Panc1 (cell line): ENCODE measurements around the gene PHF14. TPM values are rescaled to one million over a fixed set of nuclear protein-coding genes. Genes with fewer than 3 reads are reported as not detected.

Experiments used
- ATAC-seq: fragments of 200-7000 bp; cut with Tn5 transposase; 2 replicates; pipeline ENCODE4 v1.9.1; 2020; ENCODE audit warnings: mild to moderate bottlenecking, moderate library complexity
- BruUV-seq: library from RNA; stranded (reverse); fragments of 400-500 nt; replicated peaks from 2 replicates; lab custom pipeline; 2021; lab: Mats Ljungman, UMichigan
- CTCF ChIA-PET: fragments of 300-600 bp; sonication (Branson Sonifier 250); formaldehyde crosslinking; loops from one replicate; lab custom pipeline; 2022; ENCODE audit warnings: antibody characterized with exemption; lab: Charles Lee
- POLR2A ChIA-PET: fragments of 300-600 bp; sonication (Branson Sonifier 250); formaldehyde crosslinking; loops from one replicate; lab custom pipeline; 2022; ENCODE audit warnings: antibody characterized with exemption; lab: Charles Lee
- DNase-seq: peaks from one replicate; pipeline ENCODE4 v3.0.0-alpha.2; 2010; ENCODE audit warnings: low read depth, low spot score
- H3K27ac ChIP-seq: 2 replicates; pipeline ENCODE4 v1.5.1; 2011; ENCODE audit warnings: mild to moderate bottlenecking, low read length, inconsistent platforms
- H3K27me3 ChIP-seq: fragments of 200-500 bp; sonication (Bioruptor generic); 2 replicates; pipeline ENCODE4 v1.6.0; 2014; ENCODE audit warnings: low read length, inconsistent platforms; ENCODE audit not compliant: control insufficient read depth, insufficient read depth
- H3K36me3 ChIP-seq: fragments of 200-500 bp; sonication (Bioruptor generic); 2 replicates; pipeline ENCODE4 v1.5.1; 2014; ENCODE audit warnings: inconsistent platforms, mild to moderate bottlenecking, low read length, moderate library complexity; ENCODE audit not compliant: control insufficient read depth, insufficient read depth
- H3K4me1 ChIP-seq: 2 replicates; pipeline ENCODE4 v1.5.1; 2011; ENCODE audit warnings: inconsistent platforms, mild to moderate bottlenecking, low read length, moderate library complexity; ENCODE audit not compliant: control insufficient read depth, insufficient read depth
- H3K4me3 ChIP-seq, 2 experiments: 2 replicates each; pipeline ENCODE4 v1.5.1; 2011 to 2012; ENCODE audit warnings: low read depth in 2 of 2, low read length in 2 of 2, mild to moderate bottlenecking in 2 of 2, inconsistent platforms in 1 of 2, moderate library complexity in 1 of 2
- H3K9me3 ChIP-seq: fragments of 200-500 bp; sonication (Bioruptor generic); 2 replicates; pipeline ENCODE4 v1.5.1; 2014; ENCODE audit warnings: low read depth, mild to moderate bottlenecking, inconsistent platforms, low read length, moderate library complexity; ENCODE audit not compliant: control insufficient read depth, insufficient read depth
- CTCF ChIP-seq: fragments of 450-650 bp; IDR thresholded peaks from 2 replicates; pipeline ENCODE4 v1.5.1; 2017; ENCODE audit warnings: mild to moderate bottlenecking
- POLR2AphosphoS5 ChIP-seq: IDR thresholded peaks from 2 replicates; pipeline ENCODE4 v1.6.1; 2012; ENCODE audit warnings: mild to moderate bottlenecking, low read depth, low read length, moderate library complexity
- REST ChIP-seq, 2 experiments: IDR thresholded peaks; 2 replicates each; pipeline ENCODE4 v1.6.1; 2011 to 2012; ENCODE audit warnings: low read depth in 2 of 2, control low read depth in 1 of 2, low read length in 1 of 2, mild to moderate bottlenecking in 1 of 2, moderate library complexity in 1 of 2; ENCODE audit not compliant: insufficient read depth in 1 of 2
- SIN3A ChIP-seq: IDR thresholded peaks from 2 replicates; pipeline ENCODE4 v1.6.1; 2012; ENCODE audit warnings: low read depth, mild to moderate bottlenecking, low read length, moderate library complexity, borderline replicate concordance; ENCODE audit not compliant: insufficient read depth
- TCF7L2 ChIP-seq: IDR thresholded peaks from 2 replicates; pipeline ENCODE4 v1.6.1; 2011; ENCODE audit warnings: mild to moderate bottlenecking, low read depth, low read length, inconsistent platforms
- in situ Hi-C: cut with HindIII; loops from 2 replicates; pipeline ENCODE4 v1.10.0; 2016; ENCODE audit warnings: low sequenced_read_pairs, low pct_unique_long_range_greater_than_20kb
- intact Hi-C: fragments of 100-400 bp; cut with micrococcal nuclease; formaldehyde crosslinking; loops from one replicate; pipeline ENCODE4 v1.10.0; 2022; ENCODE audit not compliant: unreplicated experiment
- total RNA-seq: library from RNA; stranded (reverse); gene quantifications from one replicate; pipeline ENCODE4 v1.2.1, GENCODE V29; 2021; ENCODE audit not compliant: unreplicated experiment

The PHF14 gene
- total RNA-seq, 1 experiment from 2014 or later = 85.6 TPM

DNA sequence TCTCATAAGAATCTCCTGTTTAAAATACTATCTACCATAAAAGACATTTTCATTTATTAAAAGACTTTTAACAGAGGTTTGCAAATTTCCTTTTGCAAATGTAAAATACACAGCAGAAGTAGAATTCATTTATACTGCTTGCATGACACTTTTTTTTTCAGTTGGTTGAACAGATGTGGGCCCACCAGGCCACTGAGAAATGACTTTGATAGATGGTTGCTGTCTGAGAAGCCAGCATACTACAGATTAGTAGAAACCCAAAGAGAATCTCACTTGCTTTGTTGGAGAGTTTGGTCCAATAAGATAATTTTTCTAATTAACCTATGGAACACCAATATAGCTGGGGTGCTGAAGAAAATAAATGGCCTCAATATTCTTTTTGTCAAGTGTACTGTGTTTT, 66.3 kb downstream of the PHF14 start:
- TF ChIP-seq CTCF (no peak), REST (IDR thresholded peaks at IDR 0.05; ENCODE audit: insufficient read depth in 1 of 2, low read depth in 2 of 2, low read length in 1 of 2) (no peak), TCF7L2 (no peak), POLR2AphosphoS5 (no peak), SIN3A (no peak)
- intact Hi-C loops (no loop called here), in situ Hi-C loops (no loop called here)
- Histone ChIP-seq H3K27me3 (no peaks in the 10 kb centered on the region), H3K9me3 (no peaks in the 10 kb centered on the region), H3K27ac (no peak overlapping the region), H3K36me3 (peaks cover 64% of the 10 kb centered on the region), H3K4me3 (no peak overlapping the region), H3K4me1 (no peaks in the 10 kb centered on the region)
- ChIA-PET POLR2A (no interaction called here), CTCF (no interaction called here)
- BruUV-seq = no TSS peak
- ATAC-seq (no peak), DNase-seq (no peak)

GRCh38 chr7:11054033-11054432, 80.4 kb downstream of the PHF14 start:
- TF ChIP-seq CTCF (no peak), SIN3A (no peak), POLR2AphosphoS5 (no peak), TCF7L2 (no peak), REST (IDR thresholded peaks at IDR 0.05; ENCODE audit: insufficient read depth in 1 of 2, low read depth in 2 of 2, low read length in 1 of 2) (no peak)
- H3K27me3 ChIP-seq = no peaks in the 10 kb centered on the region
- DNase-seq (no peak), ATAC-seq (no peak)
- no peaks in the 10 kb centered on the region for H3K9me3 ChIP-seq
- CTCF ChIA-PET = no interaction called here
- H3K36me3 ChIP-seq = peaks cover 45% of the 10 kb centered on the region
- H3K4me3 ChIP-seq = no peak overlapping the region
- in situ Hi-C loops = no loop called here
- intact Hi-C loops = no loop called here
- H3K27ac ChIP-seq = no peak overlapping the region
- no peaks in the 10 kb centered on the region for H3K4me1 ChIP-seq
- no TSS peak for BruUV-seq
- POLR2A ChIA-PET = interaction anchor here (0.6 kb wide), 1 partner anchor 120 kb away, joined by 5 read pairs; no protein-coding TSS in a partner anchor
